GM21526 (cell line): ENCODE results near the gene PCID2.

Experiments used
- ATAC-seq: cut with Tn5 transposase; IDR thresholded peaks from one replicate; pipeline ENCODE4 v1.9.1; 2021; ENCODE audit warnings: moderate library complexity; ENCODE audit not compliant: unreplicated experiment, low FRiP score

PCID2 gene

DNA sequence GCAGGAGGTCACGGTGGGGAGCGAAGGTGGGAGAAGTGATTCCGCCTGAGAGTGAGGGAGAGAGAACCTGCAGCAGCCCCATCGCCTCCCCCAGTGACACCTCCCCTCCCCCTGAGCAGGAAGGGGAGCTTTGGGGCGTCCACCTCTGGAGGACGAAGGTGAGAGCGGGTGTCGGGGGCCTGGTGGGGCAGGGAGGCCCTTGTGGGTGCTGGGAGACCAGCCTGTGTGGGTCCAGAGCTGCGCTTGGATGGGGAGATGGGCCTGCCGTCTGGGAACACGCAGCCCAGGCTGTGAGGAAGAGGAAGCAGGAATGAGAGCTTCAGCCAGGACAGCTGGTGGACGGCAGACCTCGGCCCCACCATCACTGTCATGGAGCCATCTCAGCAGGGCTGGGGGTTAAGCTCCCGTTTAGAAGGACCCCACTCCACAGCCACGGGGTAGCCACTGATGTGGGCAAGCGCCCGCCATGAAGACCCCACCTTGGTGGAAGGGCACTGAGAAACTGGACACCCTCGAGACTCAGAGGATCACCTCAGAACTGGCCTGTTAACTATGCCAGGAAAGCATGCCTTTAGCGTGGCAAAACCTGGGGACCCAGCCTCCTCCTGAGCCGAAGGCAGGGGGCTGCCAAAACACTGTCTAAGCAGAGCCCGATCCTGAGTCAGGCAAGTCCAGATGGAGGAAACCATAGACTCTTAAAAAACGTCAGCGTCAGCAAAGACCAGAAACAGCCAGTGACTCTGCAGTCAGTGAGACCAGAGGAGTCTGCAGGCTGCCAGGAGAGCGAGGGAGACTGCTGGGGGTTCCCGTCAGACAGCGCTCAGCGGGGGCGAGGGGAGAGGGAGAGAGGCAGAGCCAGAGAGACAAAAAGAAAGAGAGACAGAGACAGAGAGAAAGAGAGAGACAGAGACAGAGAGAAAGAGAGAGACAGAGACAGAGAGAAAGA is 56.5 kb downstream of the PCID2 start:
- no peak for ATAC-seq

DNA sequence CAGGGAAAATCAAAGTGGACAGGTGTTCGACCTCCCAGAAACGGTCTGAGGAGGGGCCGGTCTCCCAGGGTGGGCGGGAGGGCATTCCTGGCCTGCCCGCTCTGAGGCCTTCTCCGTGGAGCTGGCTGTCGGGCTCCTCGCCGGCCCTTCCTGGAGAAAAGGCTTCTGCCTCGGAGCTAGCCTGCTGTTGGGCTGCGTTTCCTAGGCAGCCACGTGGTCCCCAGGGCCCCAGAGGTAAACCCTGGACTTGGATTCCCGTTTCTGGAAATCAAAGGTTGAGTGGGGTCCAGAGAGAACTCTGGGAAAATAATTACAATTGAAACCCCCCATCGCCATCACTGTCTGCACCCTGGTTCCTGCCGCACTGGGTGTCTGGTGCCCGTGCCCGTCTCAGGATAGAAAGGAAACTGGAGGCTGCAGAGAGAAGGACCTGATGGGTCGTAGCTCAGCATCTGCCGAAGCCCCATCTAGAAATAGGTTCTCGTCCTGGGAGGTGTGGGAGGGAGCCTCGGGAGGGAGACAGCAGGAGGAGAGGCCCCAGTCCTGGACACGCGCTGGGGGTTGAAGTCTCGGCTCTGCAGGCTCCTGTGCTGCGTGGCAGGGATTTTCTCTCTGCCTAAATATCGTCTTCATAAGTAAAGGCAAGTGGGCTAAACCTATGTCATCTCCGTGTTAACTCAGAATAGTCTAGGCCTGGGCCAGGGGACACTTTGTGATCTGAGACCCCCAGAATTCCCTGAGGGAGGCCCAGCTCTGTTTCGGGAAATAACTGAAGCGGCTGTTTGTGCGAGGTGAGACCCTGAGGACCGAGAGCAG is 57.7 kb downstream of the PCID2 start:
- ATAC-seq, result no peak

DNA sequence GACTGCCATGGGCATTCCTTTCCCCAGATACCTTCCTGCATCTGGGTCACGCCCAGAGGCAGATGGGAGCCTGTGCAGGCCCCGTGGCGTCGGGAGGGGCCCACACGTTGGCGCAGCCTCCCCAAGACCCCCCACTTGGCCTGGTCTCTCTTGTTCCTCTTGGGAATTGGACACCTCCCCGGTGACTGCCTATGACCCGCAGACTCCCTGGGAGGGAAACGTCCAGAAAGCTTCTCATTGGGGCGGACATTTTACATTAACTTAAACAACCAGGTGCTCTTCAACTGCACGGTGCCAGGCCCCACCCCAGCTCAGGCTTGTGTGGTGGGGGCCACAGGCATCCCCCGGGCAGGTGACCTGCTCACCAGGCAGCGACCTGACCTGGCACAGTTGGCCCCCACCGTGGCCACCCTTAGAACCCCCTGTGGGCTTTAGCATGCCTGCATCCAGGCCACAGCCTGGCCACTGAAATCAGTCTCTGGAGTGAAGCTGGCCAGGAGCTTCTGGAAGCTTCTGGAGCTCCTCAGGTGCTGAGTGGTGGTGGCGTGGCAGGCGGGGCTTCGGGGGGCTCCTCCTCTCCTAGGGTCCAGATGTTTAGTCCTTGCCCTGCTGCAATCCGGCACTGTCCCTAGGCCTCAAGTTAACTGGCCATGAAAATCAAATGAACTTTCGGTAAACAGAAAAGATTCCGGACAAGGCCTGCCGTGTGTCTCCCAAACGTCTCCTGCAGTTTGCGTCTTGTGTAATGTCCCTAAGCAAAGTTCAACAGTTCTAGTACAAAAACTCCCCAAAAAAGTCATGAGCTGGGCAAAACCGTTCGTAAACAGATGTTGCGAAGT is 58.5 kb downstream of the PCID2 start:
- no peak for ATAC-seq

DNA sequence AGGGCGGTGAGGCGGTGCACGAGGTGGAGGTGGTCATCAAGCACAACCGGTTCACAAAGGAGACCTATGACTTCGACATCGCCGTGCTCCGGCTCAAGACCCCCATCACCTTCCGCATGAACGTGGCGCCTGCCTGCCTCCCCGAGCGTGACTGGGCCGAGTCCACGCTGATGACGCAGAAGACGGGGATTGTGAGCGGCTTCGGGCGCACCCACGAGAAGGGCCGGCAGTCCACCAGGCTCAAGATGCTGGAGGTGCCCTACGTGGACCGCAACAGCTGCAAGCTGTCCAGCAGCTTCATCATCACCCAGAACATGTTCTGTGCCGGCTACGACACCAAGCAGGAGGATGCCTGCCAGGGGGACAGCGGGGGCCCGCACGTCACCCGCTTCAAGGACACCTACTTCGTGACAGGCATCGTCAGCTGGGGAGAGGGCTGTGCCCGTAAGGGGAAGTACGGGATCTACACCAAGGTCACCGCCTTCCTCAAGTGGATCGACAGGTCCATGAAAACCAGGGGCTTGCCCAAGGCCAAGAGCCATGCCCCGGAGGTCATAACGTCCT is 59.4 kb downstream of the PCID2 start:
- ATAC-seq, result no peak

DNA sequence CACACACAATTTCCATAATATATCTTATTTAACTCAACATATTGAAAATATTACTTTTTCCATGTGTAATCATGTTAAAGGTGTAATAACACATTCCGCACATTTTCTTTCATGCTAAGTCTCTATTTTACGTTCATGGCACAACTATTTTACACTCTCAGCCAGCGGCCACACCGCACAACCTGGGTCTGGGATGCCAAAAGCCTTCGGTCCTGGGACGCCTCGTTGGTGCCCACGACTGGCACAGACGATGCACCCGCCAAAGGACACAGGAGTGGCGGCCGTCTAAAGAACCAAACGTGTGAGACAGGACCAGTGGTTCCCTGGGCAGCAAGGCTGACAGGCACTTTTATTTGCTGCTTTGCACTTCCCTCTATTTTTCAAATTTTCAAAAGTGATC is 60.1 kb downstream of the PCID2 start:
- no peak for ATAC-seq

DNA sequence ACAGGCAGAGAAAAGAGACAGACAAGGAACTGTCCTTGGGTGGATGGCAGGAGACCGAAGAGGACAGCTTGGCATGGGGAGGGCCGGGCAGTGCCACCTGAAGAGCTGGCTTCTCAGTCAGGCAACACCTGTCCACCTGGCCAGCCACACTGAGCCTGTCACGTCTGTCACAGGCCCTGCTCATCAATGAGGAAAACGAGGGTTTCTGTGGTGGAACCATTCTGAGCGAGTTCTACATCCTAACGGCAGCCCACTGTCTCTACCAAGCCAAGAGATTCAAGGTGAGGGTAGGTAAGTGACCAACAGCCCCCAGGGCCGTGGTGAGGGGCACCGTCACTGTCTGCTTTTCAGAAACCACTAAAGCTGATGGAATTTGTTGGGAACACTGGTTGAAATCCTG is 61.3 kb downstream of the PCID2 start:
- no peak for ATAC-seq

DNA sequence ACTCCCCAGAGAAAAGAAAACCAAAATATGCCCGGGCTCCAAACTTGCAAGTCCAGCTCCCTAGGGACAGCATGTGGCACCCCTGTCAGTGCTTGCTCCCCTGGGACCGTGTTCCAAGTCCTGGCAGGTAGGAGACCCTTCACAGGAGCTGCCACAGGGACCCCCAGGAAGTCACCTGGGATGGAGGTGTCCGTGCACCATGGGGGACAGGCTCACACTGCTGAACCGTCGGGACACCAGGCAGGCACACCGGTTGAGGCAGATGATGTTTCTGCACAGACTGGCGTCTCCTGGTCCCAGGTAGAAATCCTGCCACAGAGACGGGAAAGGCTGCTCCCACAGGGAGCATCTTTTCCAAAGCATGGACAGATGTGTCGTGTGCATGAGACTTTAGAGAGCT is 61.7 kb downstream of the PCID2 start:
- no peak for ATAC-seq

DNA sequence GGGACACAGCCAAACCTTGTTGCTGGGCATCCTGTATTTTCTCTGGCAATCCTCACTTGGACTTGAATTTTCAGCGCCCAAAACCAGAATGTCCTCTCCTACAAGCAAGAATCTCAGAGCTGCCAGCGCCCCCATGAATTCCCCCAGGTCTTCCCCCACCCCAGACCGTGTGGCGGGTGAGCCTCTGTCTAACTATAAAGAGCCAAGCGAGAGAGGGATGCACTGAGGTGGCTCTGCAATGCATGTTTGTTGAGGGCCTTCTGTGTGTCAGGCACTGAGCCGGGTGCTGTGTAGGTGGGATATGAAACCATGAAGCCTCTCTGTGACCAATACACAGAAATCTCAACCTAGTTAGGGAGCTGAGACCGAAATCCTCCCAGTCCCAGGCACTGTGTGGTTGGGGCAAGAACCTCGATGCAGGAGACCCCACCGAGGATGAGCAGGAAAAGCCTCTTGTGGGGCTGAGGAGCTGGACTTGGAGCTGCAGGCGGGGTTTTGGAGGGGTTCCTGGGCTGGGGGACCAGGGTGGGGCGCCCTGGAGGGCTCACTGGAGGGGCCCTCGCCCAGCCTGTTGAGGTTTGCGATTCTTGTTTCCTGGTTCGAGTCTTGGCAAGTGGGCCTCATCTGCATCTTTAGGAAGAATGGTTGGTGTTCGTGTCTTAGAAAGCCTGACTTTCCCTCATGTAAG is 62.4 kb downstream of the PCID2 start:
- ATAC-seq, result no peak

DNA sequence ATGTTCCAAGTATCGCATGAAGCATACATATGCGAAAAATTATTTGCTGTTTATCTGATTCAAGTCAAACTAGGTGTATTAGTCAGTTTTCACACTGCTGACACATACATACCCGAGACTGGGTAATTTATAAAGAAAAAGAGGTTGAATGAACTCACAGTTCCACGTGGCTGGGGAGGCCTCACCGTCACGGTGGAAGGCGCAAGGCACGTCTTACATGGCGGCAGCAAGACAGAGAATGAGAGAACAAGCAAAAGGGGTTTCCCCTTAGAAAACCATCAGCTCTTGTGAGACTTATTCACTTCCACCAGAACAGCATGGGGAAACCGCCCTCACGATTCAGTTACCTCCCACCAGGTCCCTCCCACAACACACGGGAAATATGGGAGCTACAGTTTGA is 63.0 kb downstream of the PCID2 start:
- ATAC-seq, result no peak

DNA sequence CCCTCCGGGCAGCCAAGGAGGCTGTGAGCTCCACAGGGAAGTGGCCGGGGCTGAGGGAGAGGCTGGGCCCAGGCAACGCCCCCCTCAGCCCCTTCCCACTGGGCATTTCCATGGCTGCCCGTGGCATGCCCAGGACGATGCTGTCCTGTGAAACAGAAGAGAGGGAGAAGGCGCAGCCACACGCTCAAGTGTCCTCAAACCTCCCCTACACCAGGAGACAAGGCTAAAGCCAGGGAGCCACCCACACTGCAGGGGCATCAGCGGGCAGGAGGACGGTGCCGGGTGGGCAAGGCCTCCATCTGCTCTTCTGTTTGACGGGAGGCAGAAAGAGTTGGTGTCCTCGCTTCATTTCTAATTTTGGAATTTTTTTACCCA is 64.2 kb downstream of the PCID2 start:
- no peak for ATAC-seq

DNA sequence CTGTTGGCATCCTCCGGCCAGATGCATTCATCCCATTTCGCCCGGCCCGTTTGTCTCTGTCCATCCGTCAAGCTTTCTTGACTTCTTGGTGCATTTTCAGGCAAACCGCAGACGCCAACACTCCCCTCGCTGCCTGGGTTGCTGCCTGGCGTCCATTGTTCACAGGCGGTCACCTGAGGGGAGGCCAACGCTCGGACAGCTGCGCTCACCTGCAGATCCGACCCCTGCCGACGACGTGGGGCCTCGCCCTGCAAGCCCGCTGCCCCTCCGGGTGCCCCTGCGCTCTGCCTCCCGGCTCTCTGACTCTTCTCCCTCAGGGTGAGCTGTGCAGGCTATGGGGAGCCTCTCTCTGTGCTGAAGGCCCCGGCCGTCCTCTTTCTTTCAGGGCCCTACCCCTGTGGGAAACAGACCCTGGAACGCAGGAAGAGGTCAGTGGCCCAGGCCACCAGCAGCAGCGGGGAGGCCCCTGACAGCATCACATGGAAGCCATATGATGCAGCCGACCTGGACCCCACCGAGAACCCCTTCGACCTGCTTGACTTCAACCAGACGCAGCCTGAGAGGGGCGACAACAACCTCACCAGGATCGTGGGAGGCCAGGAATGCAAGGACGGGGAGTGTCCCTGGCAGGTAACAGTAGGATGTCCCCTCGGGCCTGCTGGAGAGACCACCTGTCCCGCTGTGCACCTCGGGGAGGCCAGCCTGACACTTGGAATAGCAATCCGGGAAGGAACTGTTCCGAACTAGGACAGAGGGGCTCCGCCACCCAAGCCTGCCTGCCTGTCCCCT is 64.8 kb downstream of the PCID2 start:
- ATAC-seq, result no peak

DNA sequence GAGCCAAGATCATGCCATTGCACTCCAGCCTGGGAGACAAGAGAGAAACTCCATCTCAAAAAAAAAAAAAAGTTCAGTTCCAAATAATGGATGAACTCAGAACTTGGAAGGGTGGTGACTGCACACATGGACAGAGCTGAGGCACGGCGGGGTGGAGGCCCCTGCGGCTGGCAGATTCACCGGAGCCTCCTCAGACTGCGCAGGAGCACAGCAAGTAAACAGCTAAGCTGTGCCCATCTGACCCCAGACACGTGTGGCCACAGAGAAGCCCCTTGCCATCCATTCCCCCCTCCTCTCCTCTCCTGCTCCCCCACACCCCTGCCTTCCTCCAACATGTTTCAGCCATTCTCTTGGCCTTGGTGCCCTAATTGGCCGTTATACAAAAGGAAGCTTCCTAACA is 65.6 kb downstream of the PCID2 start:
- ATAC-seq, result no peak

DNA sequence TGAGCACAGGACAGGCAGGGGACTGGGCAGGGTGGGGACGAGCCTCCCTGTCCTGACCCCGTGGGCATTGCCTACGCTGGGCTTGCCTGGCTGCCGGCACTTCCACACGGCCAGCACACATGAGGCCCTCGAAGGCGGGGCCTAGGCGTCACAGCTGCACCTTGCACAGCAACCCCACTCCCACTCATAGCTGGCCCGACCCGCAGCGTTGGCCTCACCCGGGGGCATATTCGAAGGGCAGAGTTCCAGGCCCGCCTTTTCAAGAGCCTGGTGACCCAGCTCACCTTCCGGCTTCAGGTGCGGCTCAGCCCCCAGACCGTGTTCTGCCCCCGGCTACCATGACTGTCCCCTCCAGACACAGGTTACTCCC is 66.9 kb downstream of the PCID2 start:
- ATAC-seq, result no peak

DNA sequence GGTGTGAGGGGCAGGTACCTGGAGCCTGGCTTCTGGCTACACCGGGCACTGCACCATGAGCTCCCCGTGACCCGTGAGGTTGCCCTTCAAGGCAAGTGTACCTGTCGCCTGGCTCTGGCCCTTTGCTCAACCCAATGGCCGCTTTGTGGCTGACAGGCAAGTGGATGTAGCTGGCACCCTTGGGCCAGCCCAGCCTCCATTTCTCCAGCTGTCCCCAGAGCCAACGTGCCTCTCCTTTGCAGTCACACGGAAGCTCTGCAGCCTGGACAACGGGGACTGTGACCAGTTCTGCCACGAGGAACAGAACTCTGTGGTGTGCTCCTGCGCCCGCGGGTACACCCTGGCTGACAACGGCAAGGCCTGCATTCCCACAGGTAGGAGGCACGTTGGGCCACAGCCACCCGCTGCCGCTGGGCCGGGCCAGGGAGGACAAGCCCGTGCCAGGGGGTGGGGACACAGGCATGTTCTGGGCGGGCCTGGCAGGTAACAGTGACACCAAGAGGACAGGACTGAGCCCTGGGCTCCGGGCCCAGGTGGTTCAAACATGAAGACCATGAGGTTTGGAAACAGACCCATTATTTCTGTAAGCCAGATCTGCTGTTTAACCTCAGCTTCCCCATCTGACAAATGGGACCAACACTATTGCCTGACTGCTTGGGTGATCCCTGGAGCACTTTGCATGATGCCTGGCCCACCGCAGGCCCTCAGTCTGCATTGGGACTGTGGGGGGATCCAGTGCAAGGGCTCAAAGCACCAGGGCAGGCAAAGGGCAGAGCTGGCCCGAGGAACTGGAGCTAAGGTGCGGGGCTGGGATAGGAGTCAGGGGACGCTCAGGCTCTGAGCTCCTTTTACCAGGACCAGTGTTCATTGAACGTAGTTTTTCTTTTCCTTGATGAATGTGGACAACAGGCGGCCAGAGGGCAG is 67.5 kb downstream of the PCID2 start:
- no peak for ATAC-seq

DNA sequence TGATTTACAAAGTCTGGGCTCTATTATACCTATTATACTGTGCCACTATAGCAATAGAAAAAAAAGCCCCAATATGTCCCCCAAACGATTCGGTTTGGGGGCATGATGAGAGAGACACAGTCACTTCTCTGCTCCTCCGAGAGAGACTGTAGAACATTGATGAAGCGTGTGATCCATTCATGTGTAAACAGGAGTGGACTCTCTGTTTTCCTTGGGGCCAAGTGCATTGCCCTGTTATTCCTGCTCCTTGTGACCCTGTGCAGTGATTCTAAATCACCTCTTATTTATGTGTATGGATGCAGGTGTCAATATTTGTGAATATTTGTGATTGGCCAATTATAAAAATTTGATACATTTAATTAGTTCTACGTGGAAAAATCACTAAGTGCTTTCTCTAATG is 68.9 kb downstream of the PCID2 start:
- ATAC-seq, result no peak

DNA sequence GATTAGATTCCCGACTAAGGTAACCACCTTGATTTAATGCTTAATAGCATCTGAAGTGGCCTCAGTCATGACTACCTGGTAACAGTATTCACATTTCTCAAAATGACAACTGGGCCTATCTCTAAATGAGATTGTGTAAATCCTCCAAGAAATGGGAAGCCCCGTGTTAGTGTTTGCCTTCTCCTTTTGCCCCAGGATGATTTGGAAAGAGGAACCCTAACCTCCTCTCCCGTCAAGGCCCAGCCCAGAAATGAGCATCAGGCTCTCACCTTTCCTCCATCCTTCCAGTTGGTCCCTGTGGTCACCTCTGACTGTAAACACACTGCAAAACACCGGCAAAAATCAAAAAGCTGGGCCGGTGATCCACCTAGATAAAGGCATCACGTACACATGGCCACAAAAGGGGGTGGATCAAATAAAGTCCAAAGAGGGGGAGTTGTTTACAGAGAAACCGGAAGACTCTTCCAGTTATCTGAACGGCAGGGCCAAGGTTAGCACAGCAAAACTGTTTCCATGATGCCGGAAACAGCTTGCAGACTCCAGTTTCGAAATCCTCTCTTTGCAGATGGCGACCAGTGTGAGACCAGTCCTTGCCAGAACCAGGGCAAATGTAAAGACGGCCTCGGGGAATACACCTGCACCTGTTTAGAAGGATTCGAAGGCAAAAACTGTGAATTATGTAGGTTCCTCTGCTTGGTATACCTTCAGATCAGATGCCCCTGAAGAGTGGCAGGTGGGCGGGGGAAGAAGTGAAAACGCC is 69.5 kb downstream of the PCID2 start:
- no peak for ATAC-seq

DNA sequence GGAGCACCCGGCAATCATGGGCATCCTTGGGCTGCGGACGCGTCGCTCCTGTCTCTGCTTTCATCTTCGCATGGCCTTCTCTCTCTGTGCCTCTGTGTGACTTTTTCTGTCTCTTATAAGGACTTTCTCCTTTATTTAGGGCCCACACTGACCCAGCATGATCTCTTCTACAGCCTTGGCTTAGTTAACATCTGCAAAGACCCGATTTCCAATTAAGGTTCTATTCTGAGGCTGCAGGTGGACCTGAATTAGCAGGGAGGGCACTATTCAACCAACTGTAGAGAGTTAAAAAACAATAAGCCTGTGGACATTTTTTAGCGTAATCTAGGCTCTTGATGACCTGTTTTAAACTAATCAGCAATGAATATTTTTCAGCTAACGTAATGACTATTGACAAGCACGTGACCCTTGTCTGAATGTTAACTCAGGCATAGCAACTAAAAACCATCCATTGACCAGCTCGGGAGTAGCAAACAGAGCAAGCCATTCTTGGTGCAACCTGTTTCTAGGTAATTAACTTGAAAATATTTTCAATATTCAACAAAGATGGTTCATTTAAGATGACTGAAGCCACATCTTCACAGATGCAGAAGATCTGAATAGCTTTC is 70.7 kb downstream of the PCID2 start:
- no peak for ATAC-seq
